K562 (cell line): ENCODE measurements around the gene RHBDL3. TPM values are rescaled to one million over a fixed set of nuclear protein-coding genes. Genes with fewer than 3 reads are reported as not detected.

ENCODE experiments used
- ATAC-seq: fragments of 200-7000 bp; cut with Tn5 transposase; 3 replicates; pipeline ENCODE4 v1.9.1; 2020; ENCODE audit warnings: moderate library complexity
- BruUV-seq: library from RNA; stranded (reverse); fragments of 400-500 nt; replicated peaks from 2 replicates; lab custom pipeline; 2021; lab: Mats Ljungman, UMichigan
- CTCF ChIA-PET: fragments of 300-600 bp; formaldehyde crosslinking; extraction: SDS; loops from one replicate; lab custom pipeline; 2021; ENCODE audit warnings: low intra/inter-chr PET ratio; lab: Yijun Ruan, JAX
- POLR2A ChIA-PET: fragments of 300-600, 350-650 bp; sonication (Branson Sonifier 250); formaldehyde crosslinking; extraction: SDS; loops from one replicate; lab custom pipeline; 2021; ENCODE audit warnings: antibody characterized with exemption, inconsistent platforms; lab: Yijun Ruan, JAX
- DNase-seq, 4 experiments: peaks; one replicate each; pipeline versions ENCODE4 v3.0.0 to v3.0.0-alpha.2; 2011 to 2018; ENCODE audit warnings: low spot score in 3 of 4, mixed read lengths in 3 of 4; ENCODE audit errors: extremely low read depth in 1 of 4
- FAIRE-seq: peaks from 2 replicates; lab custom pipeline; 2011; peaks lifted over from hg19 to GRCh38; lab: Jason Lieb, UNC
- H2AFZ ChIP-seq: 2 replicates; pipeline ENCODE4 v1.6.0; 2011; ENCODE audit warnings: low read depth, low read length, control low read depth, inconsistent platforms
- H3K27ac ChIP-seq: fragments of 200-600 bp; 3 replicates; pipeline ENCODE4 v1.8.0; 2011; ENCODE audit warnings: low read depth, mild to moderate bottlenecking, control low read depth, inconsistent platforms, low read length, moderate library complexity, mixed read lengths; ENCODE audit errors: extremely low read depth
- H3K27me3 ChIP-seq, 2 experiments: fragments of 300-600 bp in 1 of 2; 2 replicates in 1 of 2; 3 replicates in 1 of 2; pipeline versions ENCODE4 v1.6.0 to v1.8.0; 2011; ENCODE audit warnings: inconsistent platforms in 2 of 2, low read length in 2 of 2, mild to moderate bottlenecking in 1 of 2, mixed read lengths in 1 of 2, moderate library complexity in 1 of 2; ENCODE audit not compliant: control insufficient read depth in 2 of 2, insufficient read depth in 2 of 2
- H3K36me3 ChIP-seq: fragments of 300-600 bp; 3 replicates; pipeline ENCODE4 v1.8.0; 2011; ENCODE audit warnings: mild to moderate bottlenecking, low read length, inconsistent platforms; ENCODE audit not compliant: control insufficient read depth, insufficient read depth
- H3K4me1 ChIP-seq, 2 experiments: fragments of 200-600 bp in 1 of 2; replicated peaks in 1 of 2; 2 replicates in 1 of 2; 3 replicates in 1 of 2; pipeline versions ENCODE4 v1.5.1 to v1.8.0; 2011; ENCODE audit warnings: inconsistent platforms in 2 of 2, low read length in 2 of 2, mild to moderate bottlenecking in 1 of 2, mixed read lengths in 1 of 2, moderate library complexity in 1 of 2; ENCODE audit not compliant: control insufficient read depth in 2 of 2, insufficient read depth in 2 of 2
- H3K4me2 ChIP-seq: 2 replicates; pipeline ENCODE4 v1.6.1; 2011; ENCODE audit warnings: low read length, control low read depth, inconsistent platforms, mixed read lengths; ENCODE audit not compliant: insufficient read depth
- H3K4me3 ChIP-seq: fragments of 200-600 bp; sonication (generic), shearing (Covaris generic); 2 replicates; pipeline ENCODE4 v1.5.1; 2016; ENCODE audit warnings: control low read depth, inconsistent platforms
- H3K79me2 ChIP-seq: fragments of 200-600 bp; 3 replicates; pipeline ENCODE4 v1.8.0; 2011; ENCODE audit warnings: low read length, inconsistent platforms; ENCODE audit not compliant: control insufficient read depth, insufficient read depth
- H3K9ac ChIP-seq, 2 experiments: 2 replicates each; pipeline versions ENCODE4 v1.6.0 to v1.6.1; 2011; ENCODE audit warnings: low read depth in 2 of 2, low read length in 2 of 2, control low read depth in 1 of 2, inconsistent platforms in 1 of 2, mild to moderate bottlenecking in 1 of 2, mixed read lengths in 1 of 2; ENCODE audit not compliant: insufficient read depth in 1 of 2
- H3K9me1 ChIP-seq: one replicate; pipeline ENCODE4 v1.6.0; 2011; ENCODE audit warnings: inconsistent platforms, mild to moderate bottlenecking, low read length, moderate library complexity; ENCODE audit not compliant: control insufficient read depth, insufficient read depth
- H3K9me3 ChIP-seq: replicated peaks from 2 replicates; pipeline ENCODE4 v1.5.1; 2011; ENCODE audit warnings: low read depth, low read length, inconsistent platforms; ENCODE audit not compliant: control insufficient read depth, insufficient read depth
- H4K20me1 ChIP-seq: replicated peaks from 2 replicates; pipeline ENCODE4 v1.6.1; 2011; ENCODE audit warnings: low read length, inconsistent platforms, mixed read lengths; ENCODE audit not compliant: control insufficient read depth, insufficient read depth
- CBFA2T2 ChIP-seq: fragments of 450-650 bp; conservative IDR thresholded peaks from 2 replicates; pipeline ENCODE4 v1.6.1; 2017; ENCODE audit warnings: mild to moderate bottlenecking
- CHAMP1 ChIP-seq: fragments of 450-650 bp; IDR thresholded peaks from 2 replicates; pipeline ENCODE4 v1.6.1; 2016; ENCODE audit warnings: mild to moderate bottlenecking
- CHD2 ChIP-seq: IDR thresholded peaks from 2 replicates; pipeline ENCODE4 v1.6.1; 2011; ENCODE audit warnings: low read depth, low read length
- FOXM1 ChIP-seq, 2 experiments: fragments of 450-650 bp in 1 of 2; sonication (generic) in 1 of 2; formaldehyde crosslinking in 1 of 2; IDR thresholded peaks; 2 replicates each; pipeline versions ENCODE4 v1.6.1 to v1.9.0; 2017 to 2022; ENCODE audit warnings: low read depth in 2 of 2, mild to moderate bottlenecking in 2 of 2, missing genetic modification reagents in 1 of 2, moderate library complexity in 1 of 2
- L3MBTL2 ChIP-seq: fragments of 450-650 bp; IDR thresholded peaks from 2 replicates; pipeline ENCODE4 v1.6.1; 2016; ENCODE audit warnings: mild to moderate bottlenecking, moderate library complexity
- LCOR ChIP-seq: sonication (generic); formaldehyde crosslinking; IDR thresholded peaks from 2 replicates; pipeline ENCODE4 v1.8.0; 2022; ENCODE audit warnings: mild to moderate bottlenecking, missing genetic modification reagents
- MAX ChIP-seq: sonication (generic); formaldehyde crosslinking; IDR thresholded peaks from 2 replicates; pipeline ENCODE4 v1.9.0; 2022; ENCODE audit warnings: mild to moderate bottlenecking, missing genetic modification reagents
- RFX7 ChIP-seq: fragments of 250-450 bp; sonication (Bioruptor Pico); IDR thresholded peaks from 2 replicates; pipeline ENCODE4 v1.5.1; 2021; ENCODE audit warnings: mild to moderate bottlenecking
- SIN3A ChIP-seq, 2 experiments: fragments of 150-350 bp in 1 of 2; IDR thresholded peaks; 2 replicates each; pipeline ENCODE4 v1.6.1; 2011 to 2016; ENCODE audit warnings: borderline replicate concordance in 2 of 2, low read depth in 2 of 2, low read length in 2 of 2, mild to moderate bottlenecking in 2 of 2, moderate library complexity in 2 of 2; ENCODE audit not compliant: control insufficient read depth in 1 of 2
- TOE1 ChIP-seq, 2 experiments: fragments of 450-650 bp in 1 of 2; sonication (generic) in 1 of 2; formaldehyde crosslinking in 1 of 2; IDR thresholded peaks; 2 replicates each; pipeline versions ENCODE4 v1.7.1 to v1.8.0; 2016 to 2022; ENCODE audit warnings: borderline replicate concordance in 2 of 2, mild to moderate bottlenecking in 2 of 2, antibody characterized with exemption in 1 of 2, inconsistent platforms in 1 of 2, low read depth in 1 of 2, missing genetic modification reagents in 1 of 2, moderate library complexity in 1 of 2
- WGBS: fragments of 100-300 bp; shearing (Covaris generic); methylation state at CpG from one replicate; pipeline ENCODE4 v1.1.6; 2016; ENCODE audit warnings: low coverage, mixed read lengths; ENCODE audit not compliant: insufficient coverage; ENCODE audit errors: missing lambda C conversion rate; 5-methylcytosine and 5-hydroxymethylcytosine counted together
- in situ Hi-C: fragments of 300-500 bp; cut with MboI; formaldehyde crosslinking; loops from 4 replicates; pipeline ENCODE4 v1.15.0; 2018; ENCODE audit warnings: inconsistent platforms, mixed read lengths
- intact Hi-C: fragments of 100-400 bp; cut with micrococcal nuclease; formaldehyde crosslinking; loops from 2 replicates; pipeline ENCODE4 v1.14.2; 2022
- polyA plus RNA-seq, 8 experiments: library from polyadenylated mRNA; depleted of rRNA in 4 of 8; stranded (reverse) in 5 of 8; unstranded in 3 of 8; fragments of >200 nt; fragmentation: Nextera tagmentation in 2 of 8; fragmentation: Illumina TruSeq in 1 of 8; extraction: Ambion mirVana in 2 of 8; extraction: Trizol in 1 of 8; gene quantifications; 2 replicates each; pipeline versions ENCODE4 v1.2.1 to v1.2.3, GENCODE V29; 2011 to 2014; ENCODE audit warnings: inconsistent platforms in 1 of 8, missing spikeins in 1 of 8
- total RNA-seq, 7 experiments: library from RNA; depleted of rRNA in 6 of 7; stranded (reverse); fragments of >200 nt in 6 of 7; fragmentation: Illumina TruSeq in 2 of 7; extraction: Trizol in 2 of 7; gene quantifications; 2 replicates each; pipeline versions ENCODE4 v1.2.1 to v1.2.3, GENCODE V29; 2011 to 2021; ENCODE audit warnings: low replicate concordance in 1 of 7

The RHBDL3 gene
- total and polyA plus RNA-seq, 9 of the 15 experiments (the other 6 are each of a cell fraction or from before 2014, with no cell fraction given): 0.06 to 0.31 (median 0.09) TPM; not detected in 4

- intact Hi-C loops (loop anchor here (10.0 kb wide), 1 partner anchor 499 kb away; no protein-coding TSS in a partner anchor), in situ Hi-C loops (no loop called here)
- ATAC-seq (no peak), DNase-seq (no peak), FAIRE-seq (no peak)
- H3K36me3 ChIP-seq: no peaks in the 10 kb centered on the region
- H3K9ac ChIP-seq: no peak overlapping the region; a peak in 1 of 4 replicates
- H3K9me3 ChIP-seq: no peaks in the 10 kb centered on the region
- TF ChIP-seq LCOR (CRISPR knock-in tag) (no peak), MAX (CRISPR knock-in tag) (no peak), CHAMP1 (no peak), CBFA2T2 (no peak; the same call in 1 of the 2 replicates), RFX7 (no peak), TOE1 (IDR thresholded peaks at IDR 0.05; ENCODE audit: borderline replicate concordance) (no peak), TOE1 (CRISPR knock-in tag; IDR thresholded peaks at IDR 0.05; ENCODE audit: borderline replicate concordance, low read depth) (no peak), L3MBTL2 (no peak), SIN3A (IDR thresholded peaks at IDR 0.05; ENCODE audit: borderline replicate concordance in 2 of 2, control insufficient read depth in 1 of 2, low read depth in 2 of 2, low read length in 2 of 2) (no peak), FOXM1 (IDR thresholded peaks at IDR 0.05; ENCODE audit: low read depth) (no peak), FOXM1 (CRISPR knock-in tag; IDR thresholded peaks at IDR 0.05; ENCODE audit: low read depth) (no peak), CHD2 (no peak)
- H3K79me2 ChIP-seq: no peaks in the 10 kb centered on the region
- BruUV-seq: no TSS peak
- no peak overlapping the region for H3K4me3 ChIP-seq
- WGBS: 5% methylated on average over 9 of the region's 9 CpGs
- peaks cover 10% of the 10 kb centered on the region for H4K20me1 ChIP-seq
- H3K4me1 ChIP-seq: peaks cover 0 to 4% of the 10 kb centered on the region in 2 experiments; a peak in 2 of 5 replicates
- no peak overlapping the region for H3K4me2 ChIP-seq
- CTCF ChIA-PET: no interaction called here
- no peaks in the 10 kb centered on the region for H3K9me1 ChIP-seq
- peaks cover 37 to 61% of the 10 kb centered on the region in 2 experiments for H3K27me3 ChIP-seq
- H2AFZ ChIP-seq: no peak overlapping the region
- POLR2A ChIA-PET: interaction anchor here (0.6 to 0.7 kb wide), 2 partner anchors 29 to 93 kb away, joined by 3 read pairs; no protein-coding TSS in a partner anchor
- no peak overlapping the region for H3K27ac ChIP-seq
These were observed 9.5 kb upstream of the RHBDL3 start for GRCh38 chr17:32256012-32256700.
